CD4-positive, alpha-beta T cell (primary cell): ENCODE results near the gene RYR2. TPM values are rescaled to one million over a fixed set of nuclear protein-coding genes. Genes with fewer than 3 reads are reported as not detected.

Source experiments
- ATAC-seq: fragments of 200-7000 bp; cut with Tn5 transposase; one replicate; pipeline ENCODE4 v1.10.0; 2022; ENCODE audit warnings: mild to moderate bottlenecking; ENCODE audit not compliant: poor library complexity
- CTCF ChIA-PET: fragments of 350-600 bp; sonication (Branson Sonifier 250); formaldehyde crosslinking; loops from one replicate; lab custom pipeline; 2021; ENCODE audit warnings: antibody characterized with exemption, inconsistent platforms; lab: Charles Lee
- POLR2A ChIA-PET: fragments of 350-600 bp; sonication (Branson Sonifier 250); formaldehyde crosslinking; loops from one replicate; lab custom pipeline; 2021; ENCODE audit warnings: antibody characterized with exemption, inconsistent platforms; lab: Charles Lee
- DNase-seq, 14 experiments: peaks; one replicate each; pipeline ENCODE4 v3.0.0-alpha.2; 2013 to 2020; ENCODE audit warnings: mixed read lengths in 2 of 14
- H3K27ac ChIP-seq, 2 donors: one replicate each; pipeline versions ENCODE4 v1.5.1 to v1.7.0; 2013; ENCODE audit warnings: low read length in 2 of 2, low read depth in 1 of 2, mild to moderate bottlenecking in 1 of 2
- H3K27me3 ChIP-seq, 2 experiments: 1 replicate in 1 of 2; 2 replicates in 1 of 2; pipeline versions ENCODE4 v1.6.1 to v1.7.0; 2013; ENCODE audit warnings: low read length in 2 of 2, control low read depth in 1 of 2, mild to moderate bottlenecking in 1 of 2, moderate library complexity in 1 of 2; ENCODE audit not compliant: insufficient read depth in 2 of 2, control insufficient read depth in 1 of 2
- H3K36me3 ChIP-seq: one replicate; pipeline ENCODE4 v1.6.1; 2013; ENCODE audit warnings: low read length, control low read depth; ENCODE audit not compliant: insufficient read depth
- H3K4me1 ChIP-seq: one replicate; pipeline ENCODE4 v1.6.1; 2013; ENCODE audit warnings: low read length, control low read depth; ENCODE audit not compliant: insufficient read depth
- H3K4me3 ChIP-seq: one replicate; pipeline ENCODE4 v1.5.1; 2013; ENCODE audit warnings: mild to moderate bottlenecking, low read length, moderate library complexity
- H3K9me3 ChIP-seq, 2 experiments: 1 replicate in 1 of 2; 2 replicates in 1 of 2; pipeline versions ENCODE4 v1.6.1 to v1.7.0; 2013; ENCODE audit warnings: low read length in 2 of 2, mild to moderate bottlenecking in 2 of 2, control low read depth in 1 of 2, moderate library complexity in 1 of 2; ENCODE audit not compliant: control insufficient read depth in 1 of 2, insufficient read depth in 1 of 2
- H3K27ac Mint-ChIP-seq: one replicate; pipeline ENCODE4 v1.8.0; 2020; ENCODE audit warnings: mixed read lengths
- H3K27me3 Mint-ChIP-seq: one replicate; pipeline ENCODE4 v1.8.0; 2021; ENCODE audit warnings: mixed read lengths
- H3K36me3 Mint-ChIP-seq: one replicate; pipeline ENCODE4 v1.8.0; 2021; ENCODE audit warnings: low read depth, mixed read lengths
- H3K4me1 Mint-ChIP-seq: one replicate; pipeline ENCODE4 v1.8.0; 2021; ENCODE audit warnings: low read depth, mixed read lengths
- H3K4me3 Mint-ChIP-seq: one replicate; pipeline ENCODE4 v1.8.0; 2020; ENCODE audit warnings: mild to moderate bottlenecking, mixed read lengths
- H3K9me3 Mint-ChIP-seq: one replicate; pipeline ENCODE4 v1.8.0; 2020; ENCODE audit warnings: mixed read lengths
- intact Hi-C, 2 experiments: fragments of 100-400 bp; cut with DNase I in 1 of 2; cut with micrococcal nuclease in 1 of 2; formaldehyde crosslinking; loops; one replicate each; pipeline versions ENCODE4 v1.15.1 to v1.9.0; 2023 to 2025; cut with DNase I, micrococcal nuclease
- total RNA-seq, 174 experiments: library from RNA in 2 of 174; stranded (reverse) in 2 of 174; gene quantifications; one replicate each; pipeline ENCODE4 v1.2.3 and lab custom pipeline; 2021 to 2026
- TF ChIP-seq, protein P1 (sequence below): fragments of 200-600 bp; IDR thresholded peaks from one replicate; pipeline ENCODE4 v1.8.0; 2022; ENCODE audit warnings: antibody characterized with exemption, mild to moderate bottlenecking

RYR2 gene
- total RNA-seq, 2 experiments from 2014 or later, result not detected

DNA sequence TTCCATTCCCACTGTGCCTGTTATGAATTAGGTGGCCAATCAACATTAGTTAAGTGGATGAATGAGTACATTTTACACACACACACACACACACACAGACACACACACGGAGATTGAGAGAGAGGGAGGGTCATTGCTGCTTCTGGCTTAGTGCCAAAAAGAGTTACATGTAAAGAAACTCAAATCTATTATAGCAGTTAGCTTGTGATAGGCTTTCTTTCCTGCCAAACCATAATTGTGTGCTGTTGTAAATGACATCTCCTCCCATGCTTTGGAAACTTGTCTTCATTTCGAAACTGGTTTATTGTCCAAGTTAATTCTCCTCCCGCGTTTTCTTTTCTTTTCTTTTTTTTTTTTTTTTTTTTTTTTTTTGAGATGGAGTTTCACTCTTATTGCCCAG is 36.3 kb upstream of the RYR2 start:
- no peaks in the 10 kb centered on the region for H3K4me1 Mint-ChIP-seq
- H3K27me3 ChIP-seq, result peaks cover 0 to 4% of the 10 kb centered on the region in 2 experiments
- H3K36me3 Mint-ChIP-seq, result no peaks in the 10 kb centered on the region
- H3K4me3 Mint-ChIP-seq, result no peak overlapping the region
- no peak overlapping the region for H3K27ac Mint-ChIP-seq
- no peak overlapping the region for H3K4me3 ChIP-seq
- intact Hi-C loops, result no loop called here
- CTCF ChIA-PET, result no interaction called here
- no peak overlapping the region for H3K27ac ChIP-seq
- H3K27me3 Mint-ChIP-seq, result peaks cover 9% of the 10 kb centered on the region
- DNase-seq, result no peak
- POLR2A ChIA-PET, result no interaction called here
- ATAC-seq, result no peak
- no peaks in the 10 kb centered on the region for H3K36me3 ChIP-seq
- no peaks in the 10 kb centered on the region for H3K4me1 ChIP-seq
- H3K9me3 ChIP-seq, result no peaks in the 10 kb centered on the region
- TF ChIP-seq, protein P1, sequence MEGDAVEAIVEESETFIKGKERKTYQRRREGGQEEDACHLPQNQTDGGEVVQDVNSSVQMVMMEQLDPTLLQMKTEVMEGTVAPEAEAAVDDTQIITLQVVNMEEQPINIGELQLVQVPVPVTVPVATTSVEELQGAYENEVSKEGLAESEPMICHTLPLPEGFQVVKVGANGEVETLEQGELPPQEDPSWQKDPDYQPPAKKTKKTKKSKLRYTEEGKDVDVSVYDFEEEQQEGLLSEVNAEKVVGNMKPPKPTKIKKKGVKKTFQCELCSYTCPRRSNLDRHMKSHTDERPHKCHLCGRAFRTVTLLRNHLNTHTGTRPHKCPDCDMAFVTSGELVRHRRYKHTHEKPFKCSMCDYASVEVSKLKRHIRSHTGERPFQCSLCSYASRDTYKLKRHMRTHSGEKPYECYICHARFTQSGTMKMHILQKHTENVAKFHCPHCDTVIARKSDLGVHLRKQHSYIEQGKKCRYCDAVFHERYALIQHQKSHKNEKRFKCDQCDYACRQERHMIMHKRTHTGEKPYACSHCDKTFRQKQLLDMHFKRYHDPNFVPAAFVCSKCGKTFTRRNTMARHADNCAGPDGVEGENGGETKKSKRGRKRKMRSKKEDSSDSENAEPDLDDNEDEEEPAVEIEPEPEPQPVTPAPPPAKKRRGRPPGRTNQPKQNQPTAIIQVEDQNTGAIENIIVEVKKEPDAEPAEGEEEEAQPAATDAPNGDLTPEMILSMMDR, result no peak
- no peaks in the 10 kb centered on the region for H3K9me3 Mint-ChIP-seq

DNA sequence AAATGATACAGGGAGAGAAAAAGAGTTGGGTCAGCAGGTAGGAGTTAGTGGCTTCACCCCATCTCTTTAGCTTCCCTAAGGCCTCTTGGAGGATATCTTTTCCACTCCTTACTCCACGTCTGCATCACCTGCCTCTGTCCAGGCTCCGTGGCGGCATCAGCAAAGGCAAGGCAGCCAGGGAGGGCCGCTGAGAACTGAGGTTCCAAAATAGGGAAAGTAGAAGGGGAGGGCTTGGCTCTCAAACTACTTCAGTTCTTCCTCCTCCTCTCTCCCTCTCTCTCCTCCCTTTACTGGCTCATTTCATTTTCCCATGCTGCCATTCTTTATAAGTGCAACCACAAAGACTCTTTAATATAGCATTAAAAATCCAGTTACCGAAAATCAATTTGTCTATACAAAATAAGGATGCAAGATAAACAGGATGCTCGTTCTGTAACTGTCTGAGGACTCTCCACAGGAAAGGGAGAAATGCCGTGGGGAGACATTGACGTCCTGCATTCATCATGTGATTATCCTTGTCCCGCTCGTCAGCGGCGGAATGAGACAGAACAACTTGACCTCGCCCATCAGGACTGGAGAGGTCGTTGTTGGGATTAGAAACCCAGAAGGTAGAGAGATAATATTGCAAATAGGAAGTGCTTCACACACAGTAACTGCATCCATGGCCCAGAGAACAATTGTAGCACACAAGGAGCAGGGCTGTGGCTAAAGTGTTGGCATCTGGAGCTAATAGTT is 34.7 kb upstream of the RYR2 start:
- Histone ChIP-seq H3K9me3 (no peaks in the 10 kb centered on the region), H3K27ac (no peak overlapping the region), H3K4me3 (no peak overlapping the region), H3K27me3 (peaks cover 0 to 8% of the 10 kb centered on the region in 2 experiments), H3K4me1 (no peaks in the 10 kb centered on the region), H3K36me3 (no peaks in the 10 kb centered on the region)
- Mint-ChIP-seq H3K4me1 (no peaks in the 10 kb centered on the region), H3K9me3 (no peaks in the 10 kb centered on the region), H3K36me3 (no peaks in the 10 kb centered on the region), H3K4me3 (no peak overlapping the region), H3K27ac (no peak overlapping the region), H3K27me3 (peaks cover 9% of the 10 kb centered on the region)
- CTCF ChIA-PET, result no interaction called here
- DNase-seq (no peak), ATAC-seq (no peak)
- TF ChIP-seq, protein P1, result no peak
- POLR2A ChIA-PET, result no interaction called here
- intact Hi-C loops, result no loop called here

DNA sequence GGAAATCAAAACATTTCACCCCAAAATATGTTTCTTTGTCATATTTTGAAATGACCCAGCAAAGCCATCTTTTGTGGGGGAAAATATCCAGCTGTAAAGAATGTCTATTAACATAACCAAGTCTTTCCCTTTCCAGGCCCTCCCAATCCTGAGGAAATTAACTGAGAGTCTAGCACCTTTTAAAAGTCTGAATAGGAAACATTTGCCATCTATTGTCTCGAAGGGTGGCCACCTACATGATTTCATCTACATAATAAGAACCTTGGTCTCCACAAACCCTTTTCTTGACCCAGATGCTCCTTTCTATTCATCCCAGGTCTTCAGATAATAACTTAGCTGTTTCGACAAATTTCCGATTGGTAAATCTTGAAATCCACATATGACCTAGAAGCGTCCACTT is 32.4 kb upstream of the RYR2 start:
- Mint-ChIP-seq H3K27me3 (peaks cover 8% of the 10 kb centered on the region), H3K4me3 (no peak overlapping the region), H3K36me3 (no peaks in the 10 kb centered on the region), H3K4me1 (no peaks in the 10 kb centered on the region), H3K9me3 (no peaks in the 10 kb centered on the region), H3K27ac (no peak overlapping the region)
- intact Hi-C loops, result no loop called here
- peaks cover 0 to 8% of the 10 kb centered on the region in 2 experiments for H3K27me3 ChIP-seq
- TF ChIP-seq, protein P1, result no peak
- ChIA-PET CTCF (no interaction called here), POLR2A (no interaction called here)
- DNase-seq (no peak), ATAC-seq (no peak)
- no peak overlapping the region for H3K4me3 ChIP-seq
- no peak overlapping the region for H3K27ac ChIP-seq
- no peaks in the 10 kb centered on the region for H3K4me1 ChIP-seq
- no peaks in the 10 kb centered on the region for H3K36me3 ChIP-seq
- no peaks in the 10 kb centered on the region for H3K9me3 ChIP-seq
